ENCODE data around the gene TTC12.
"Not testable (repeated sequence)": the region's sequence is repeated elsewhere in the genome, so short reads cannot be mapped to it uniquely, and the experiment has no call there.

Gene TTC12

DNA sequence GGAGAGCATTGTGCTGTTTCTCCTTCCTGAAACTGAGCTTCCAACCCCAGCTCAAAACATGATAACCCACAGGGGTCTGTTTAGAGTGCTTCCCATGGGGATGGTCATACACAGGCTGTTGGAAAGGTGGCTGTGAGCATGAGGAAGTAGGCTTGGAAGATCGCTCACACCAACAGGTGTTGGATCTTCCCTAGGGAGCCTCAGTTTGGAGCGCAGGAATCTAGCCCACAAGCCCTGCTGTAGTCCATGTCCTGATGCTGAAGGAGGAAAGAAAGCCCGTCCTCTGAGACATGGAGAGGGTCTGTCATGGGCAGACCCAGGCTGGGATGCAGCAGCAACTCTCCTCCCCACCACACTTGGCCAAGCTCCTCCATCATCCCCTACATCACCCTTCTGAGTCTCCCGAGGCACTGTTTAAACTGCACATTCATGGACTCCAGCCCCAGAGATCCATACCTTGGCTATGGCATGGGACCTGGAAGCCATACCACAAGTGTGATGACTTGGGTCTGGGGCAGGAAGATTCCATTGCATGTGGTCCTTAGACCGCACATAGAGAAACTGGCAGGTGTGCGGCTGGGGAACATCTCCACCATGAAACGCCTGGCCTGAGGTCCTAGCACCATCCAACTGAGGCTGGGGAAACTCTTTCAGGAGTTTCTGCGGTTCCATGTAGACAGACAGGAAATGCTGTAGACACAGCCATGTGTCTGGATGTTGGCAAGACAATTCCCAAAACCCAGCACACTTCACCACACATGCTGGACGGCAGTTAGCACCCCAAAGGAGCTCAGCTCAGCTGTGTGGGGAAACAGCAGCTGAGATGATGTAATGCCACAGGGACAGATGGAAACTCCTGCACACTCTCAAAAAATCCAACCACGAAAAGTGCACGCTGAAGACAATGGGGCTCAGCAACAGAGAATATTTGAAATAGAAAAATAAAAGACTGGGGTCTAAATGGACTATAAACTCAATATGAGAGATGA lies 27.6 kb upstream of the TTC12 start:
- DNase-seq: no peak

DNA sequence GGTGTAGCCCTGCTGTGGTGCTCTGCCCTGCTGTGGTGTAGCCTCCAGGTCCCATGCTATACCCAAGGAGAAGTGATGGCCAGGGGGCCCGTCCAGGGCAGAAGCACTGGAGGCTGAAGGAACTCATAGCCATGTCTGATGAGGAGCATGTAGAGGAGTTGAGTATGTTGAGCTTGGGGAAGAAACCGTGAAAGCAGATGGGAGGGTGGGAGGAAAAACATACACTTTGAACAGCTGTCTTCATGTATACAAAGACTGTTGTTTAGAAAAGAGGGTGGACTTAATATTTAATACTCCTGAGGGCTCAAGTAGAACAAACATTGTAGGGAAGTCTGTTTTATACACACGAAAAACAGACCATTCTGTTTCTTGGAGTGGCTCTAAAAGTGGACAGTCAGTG lies 26.6 kb upstream of the TTC12 start:
- DNase-seq: no peak

DNA sequence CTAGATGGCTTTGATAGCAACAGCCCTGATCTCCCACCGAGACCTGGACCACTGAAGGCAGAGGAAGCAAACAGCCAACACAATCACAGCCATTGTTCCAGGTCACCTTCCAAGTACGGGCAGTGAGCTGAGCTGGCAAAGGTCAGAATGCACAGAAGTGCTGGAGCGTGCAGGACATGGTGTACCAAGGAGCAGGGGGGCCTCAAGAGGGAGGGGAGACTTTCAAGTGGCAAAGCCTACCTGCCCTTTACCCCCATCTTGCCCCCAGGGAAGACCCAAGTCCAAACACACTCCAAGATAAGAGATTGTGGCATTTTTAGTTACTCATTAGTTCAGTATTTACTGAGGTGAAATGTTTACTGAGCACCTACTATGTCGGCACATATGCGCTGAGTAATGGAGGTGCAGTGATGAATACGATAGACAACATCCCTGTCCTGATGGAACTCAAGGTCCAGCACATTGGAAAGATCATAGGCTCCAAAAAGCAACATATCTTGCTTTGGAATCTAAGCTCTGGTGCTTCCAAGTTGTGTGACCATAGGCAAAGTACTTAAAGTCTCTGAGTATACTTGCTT lies 26.0 kb upstream of the TTC12 start:
- no peak for DNase-seq

DNA sequence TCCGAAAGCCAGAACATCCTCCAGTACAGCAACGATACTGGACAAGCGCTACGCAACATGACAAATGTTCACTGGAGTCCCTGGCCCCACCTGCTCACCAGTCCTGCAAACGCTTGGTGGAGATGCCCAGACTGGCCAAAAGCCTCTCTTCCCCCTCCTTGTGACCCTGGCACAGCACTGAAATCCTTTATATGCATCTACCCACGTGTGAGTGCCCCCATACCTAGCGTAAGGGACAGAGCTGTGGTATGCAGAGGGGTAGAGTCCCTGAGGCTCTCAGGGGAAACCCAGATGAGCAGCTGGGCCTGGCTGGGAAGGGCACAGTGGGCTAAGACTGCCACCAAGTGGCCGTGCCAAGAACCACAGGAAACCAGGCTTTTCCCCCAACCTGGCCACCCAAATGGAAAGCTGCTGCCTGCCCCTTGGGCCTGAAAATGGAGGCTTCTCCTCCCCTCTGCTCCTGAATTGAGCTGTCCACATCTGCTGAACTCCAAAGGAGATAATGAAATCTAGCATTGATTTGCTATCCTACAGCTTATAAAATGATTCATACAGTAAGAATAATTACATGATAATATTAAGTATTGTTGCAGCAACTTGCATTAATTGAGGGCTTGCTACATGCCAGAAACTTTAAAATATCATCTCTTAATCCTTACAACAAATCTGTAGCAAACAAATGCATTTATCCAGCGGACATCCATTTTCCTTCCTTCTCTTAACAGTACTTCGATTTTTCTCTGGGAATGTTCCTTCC lies 24.8 kb upstream of the TTC12 start:
- peak; percentile 37 to 76 for DNase-seq

DNA sequence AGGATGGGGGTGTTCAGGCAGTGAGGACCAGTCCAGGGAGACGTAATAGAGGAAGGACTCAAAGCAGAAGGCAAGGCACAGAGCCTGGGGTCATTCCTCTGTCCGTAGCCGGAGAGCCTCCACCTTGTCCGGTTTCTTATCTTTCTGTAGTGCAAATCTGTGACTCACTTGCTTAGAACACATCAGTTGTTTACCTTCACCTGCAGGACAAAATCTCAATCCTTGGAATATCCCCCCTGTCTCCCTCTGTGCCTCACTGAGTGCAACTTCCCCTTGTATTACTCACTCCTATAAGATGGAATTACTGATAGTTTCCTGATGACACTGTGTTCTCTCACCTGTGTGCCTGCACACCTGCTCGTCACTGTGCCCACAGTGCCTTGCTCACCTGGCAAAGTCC lies 20.4 kb upstream of the TTC12 start:
- no peak for DNase-seq

DNA sequence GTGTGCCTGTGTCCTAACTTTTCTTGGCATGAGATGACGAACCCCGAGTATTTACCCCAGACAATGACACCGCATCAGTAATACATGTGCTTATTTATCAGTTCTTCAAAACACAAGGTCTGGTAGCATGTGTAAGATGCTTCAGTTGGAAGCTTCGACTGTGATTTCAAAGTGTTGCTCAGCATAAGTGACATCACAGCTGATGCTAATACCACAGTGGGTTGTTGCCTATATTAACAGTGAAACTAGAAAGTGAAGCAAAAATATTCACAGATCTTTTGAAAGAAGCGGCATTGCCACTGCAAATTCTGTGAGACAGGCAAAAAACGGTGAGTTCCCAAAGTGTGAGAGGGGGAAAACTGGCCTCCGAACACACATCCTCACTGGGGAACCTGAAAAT lies 18.4 kb upstream of the TTC12 start:
- no peak for DNase-seq

DNA sequence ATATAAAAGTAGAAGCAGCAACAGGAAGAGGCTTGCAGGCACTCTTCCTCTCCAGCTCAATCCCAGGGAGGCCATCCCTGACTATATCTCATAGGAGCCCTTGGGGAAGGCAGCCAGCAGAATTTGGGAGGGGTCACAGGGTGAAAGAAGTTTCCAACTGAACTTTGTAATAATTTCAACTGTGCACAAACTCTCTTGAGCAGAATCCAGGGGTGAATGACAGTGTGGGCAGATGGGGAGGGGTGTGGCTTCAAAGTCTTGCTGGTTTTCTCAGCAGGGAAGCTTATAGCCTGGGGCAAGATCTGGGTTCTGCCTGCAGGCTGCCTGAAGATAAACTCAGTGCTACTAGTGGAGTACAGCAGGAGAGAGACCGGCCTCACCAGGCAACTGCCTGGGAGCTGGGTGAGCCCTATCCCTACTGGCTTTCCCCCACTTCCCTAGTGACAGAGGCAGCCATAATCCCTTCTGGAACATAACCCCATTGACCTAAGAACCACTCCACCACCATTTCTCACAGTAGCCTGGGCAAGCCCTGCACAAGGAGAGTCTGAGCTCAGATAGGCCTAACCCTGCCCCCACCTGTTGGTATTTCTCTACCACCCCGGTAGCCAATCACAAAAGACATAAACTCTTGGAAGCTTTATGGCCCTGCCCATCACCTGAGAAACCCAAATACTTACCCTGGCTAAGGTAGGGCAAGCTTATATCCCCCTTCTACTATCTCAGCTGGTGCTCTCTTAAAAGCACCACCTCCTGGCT lies 17.8 kb upstream of the TTC12 start:
- DNase-seq: no peak

DNA sequence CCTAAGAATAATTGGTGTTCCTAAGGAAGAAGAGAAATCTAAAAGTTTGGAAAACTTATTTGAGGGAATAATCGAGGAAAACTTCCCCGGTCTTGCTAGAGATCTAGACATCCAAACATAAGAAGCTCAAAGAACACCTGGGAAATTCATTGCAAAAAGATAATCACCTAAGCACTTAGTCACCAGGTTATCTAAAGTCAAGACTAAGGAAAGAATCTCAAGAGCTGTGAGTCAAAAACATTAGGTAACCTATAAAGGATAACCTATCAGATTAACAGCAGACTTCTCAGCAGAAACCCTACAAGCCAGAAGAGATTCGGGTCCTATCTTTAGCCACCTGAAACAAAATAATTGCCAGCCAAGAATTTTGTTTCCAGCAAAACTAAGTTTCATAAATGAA lies 15.9 kb upstream of the TTC12 start:
- not testable (repeated sequence) for DNase-seq

DNA sequence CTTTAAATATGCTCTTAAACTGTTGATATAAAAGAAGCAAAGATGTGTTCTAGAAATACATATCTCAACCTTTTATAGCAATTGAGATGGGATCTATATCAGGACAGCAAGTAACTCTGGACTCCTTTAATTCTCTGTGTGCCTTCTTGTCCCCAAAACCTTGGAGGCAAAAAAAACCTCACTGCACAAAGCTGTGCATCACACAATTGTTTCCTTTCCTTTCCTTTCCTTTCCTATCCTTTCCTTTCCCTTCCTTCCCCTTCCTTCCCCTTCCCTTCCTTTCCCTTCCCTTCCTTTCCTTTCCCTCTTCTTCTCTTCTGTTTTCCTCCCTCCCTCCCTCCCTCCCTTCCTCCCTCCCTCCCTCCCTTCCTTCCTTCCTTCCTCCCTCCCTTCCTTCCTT lies 9.5 kb upstream of the TTC12 start:
- DNase-seq: no peak

DNA sequence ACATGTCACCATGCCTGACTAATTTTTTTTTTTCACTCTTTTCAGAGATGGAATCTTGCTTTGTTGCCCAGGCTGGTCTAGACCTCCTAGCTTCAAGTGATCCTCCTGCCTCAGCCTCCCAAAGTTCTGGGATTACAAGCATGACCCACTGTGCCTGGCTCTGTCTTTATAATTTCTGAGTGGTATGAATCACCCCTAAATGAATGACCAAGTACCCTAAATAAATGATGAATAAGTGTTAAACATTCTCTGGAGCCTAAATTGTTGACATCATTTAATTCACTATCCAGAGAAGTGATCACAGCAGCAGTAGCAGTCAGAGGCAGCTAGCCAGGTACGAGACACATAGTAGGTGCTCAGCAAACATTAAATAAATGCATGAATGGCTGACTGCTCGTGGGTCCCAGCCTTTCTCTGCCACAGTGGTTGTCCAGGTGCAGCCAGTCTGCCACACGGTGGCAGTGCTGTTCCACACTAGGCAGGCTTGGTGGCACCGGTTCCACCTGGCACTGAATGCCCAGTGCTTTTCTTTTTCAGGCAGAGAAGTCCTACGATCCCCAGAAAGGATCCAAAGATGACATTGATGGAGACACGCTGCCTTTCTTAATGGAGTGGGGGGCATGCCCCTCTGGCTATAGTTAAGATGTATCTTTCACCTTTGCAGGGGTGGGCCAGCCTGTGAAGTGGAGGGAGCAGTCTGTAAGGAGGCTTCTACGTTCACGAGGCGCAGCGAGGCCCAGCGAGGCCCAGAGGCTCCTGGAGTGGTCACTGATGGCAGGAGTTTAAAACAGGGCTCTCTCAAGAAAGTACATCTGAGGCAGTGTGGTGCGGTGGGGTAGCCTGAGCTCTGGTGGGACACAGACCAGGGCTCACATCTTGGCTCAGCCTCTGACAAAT lies 8.7 kb upstream of the TTC12 start:
- peak; percentile 18 to 83 for DNase-seq

DNA sequence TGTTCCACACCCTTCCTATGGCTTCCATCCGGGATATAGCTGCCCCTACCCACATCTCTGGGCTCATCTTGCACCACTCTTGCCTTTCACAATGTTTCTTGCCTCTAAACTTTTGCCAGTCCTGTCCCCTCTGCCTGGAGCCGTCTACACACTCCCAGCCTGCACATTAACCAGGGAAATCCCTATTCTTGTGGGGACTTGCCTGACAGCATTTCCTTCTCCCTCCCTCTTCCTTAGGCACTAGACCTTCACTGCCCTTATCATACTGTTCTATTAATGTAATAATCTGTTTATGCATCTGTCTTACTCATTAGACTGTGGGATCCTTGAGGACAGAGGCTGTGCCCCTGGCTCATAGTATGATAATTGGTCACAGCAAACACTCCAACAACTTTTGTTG lies 5.8 kb upstream of the TTC12 start:
- DNase-seq: no peak

DNA sequence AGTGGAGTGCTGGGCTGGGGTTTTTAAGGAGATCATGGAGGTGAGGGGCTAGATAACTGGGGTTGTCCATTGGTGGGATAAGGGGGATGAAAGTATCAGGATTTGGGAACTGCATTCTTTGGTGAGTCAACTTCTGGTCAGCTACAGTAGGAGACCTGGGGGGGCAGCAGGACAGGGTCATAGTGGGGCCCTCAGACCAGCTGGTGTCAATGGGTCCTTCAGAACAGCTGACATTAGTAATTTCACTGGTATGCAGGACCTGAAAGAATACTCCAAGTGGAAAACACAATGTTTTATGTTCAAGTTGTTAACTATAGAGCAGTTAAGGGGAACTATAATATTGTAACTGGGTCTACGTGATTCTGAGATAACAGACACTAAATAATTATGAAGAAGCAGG lies 2.8 kb upstream of the TTC12 start:
- DNase-seq: no peak

DNA sequence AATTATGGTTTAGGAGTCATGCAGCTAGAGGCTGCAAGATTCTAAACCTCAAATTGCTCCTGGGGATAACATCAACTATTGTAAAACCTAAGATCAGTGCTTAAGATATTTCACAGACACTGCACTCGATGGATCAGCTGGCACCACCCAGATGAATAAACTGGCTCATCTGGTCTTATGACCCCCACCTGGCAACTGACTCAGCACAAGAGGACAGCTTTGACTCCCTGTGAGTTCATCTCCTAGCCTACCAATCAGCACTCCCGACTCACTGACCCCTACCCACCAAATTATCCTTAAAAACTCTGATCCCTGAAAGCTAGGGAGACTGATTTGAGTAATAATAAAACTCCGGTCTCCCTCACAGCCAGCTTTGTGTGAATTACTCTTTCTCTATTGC lies 782 bp upstream of the TTC12 start:
- DNase-seq: no peak

DNA sequence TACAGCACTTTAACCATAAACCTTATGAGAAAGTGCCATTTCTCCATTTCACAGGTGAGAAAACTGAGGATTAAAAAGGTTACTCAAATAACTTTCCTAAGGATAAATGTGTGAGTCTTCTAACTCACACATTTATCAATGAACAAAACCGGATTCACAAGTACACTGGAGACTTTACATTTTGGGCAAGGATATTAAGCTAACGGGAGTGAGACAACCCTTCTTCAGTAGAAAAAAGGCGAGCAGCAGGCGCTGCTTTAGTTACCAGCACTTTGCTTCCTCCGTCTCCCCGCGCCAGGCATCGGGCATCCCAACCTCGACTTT lies 356 bp upstream of the TTC12 start:
- no peak for DNase-seq

DNA sequence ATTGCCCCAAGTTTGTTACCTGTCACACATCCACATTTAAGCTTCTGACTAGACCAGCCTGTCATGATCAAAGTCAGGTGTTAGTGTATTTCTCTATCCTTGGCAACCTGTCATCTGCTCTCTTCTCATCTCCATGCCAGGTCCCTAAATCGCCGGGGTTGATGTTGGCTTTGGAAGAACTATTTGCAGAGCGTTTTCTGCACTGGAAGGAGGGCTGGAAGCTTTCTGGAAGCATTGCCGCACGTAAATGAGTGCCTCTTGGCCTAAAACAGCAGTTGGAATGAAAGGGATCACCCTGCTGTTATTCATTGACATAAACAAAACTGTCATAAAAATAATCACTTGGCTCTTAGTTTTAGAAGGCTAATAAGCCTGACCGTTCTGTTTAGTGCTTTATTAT lies 1.4 kb downstream of the TTC12 start:
- DNase-seq: no peak

DNA sequence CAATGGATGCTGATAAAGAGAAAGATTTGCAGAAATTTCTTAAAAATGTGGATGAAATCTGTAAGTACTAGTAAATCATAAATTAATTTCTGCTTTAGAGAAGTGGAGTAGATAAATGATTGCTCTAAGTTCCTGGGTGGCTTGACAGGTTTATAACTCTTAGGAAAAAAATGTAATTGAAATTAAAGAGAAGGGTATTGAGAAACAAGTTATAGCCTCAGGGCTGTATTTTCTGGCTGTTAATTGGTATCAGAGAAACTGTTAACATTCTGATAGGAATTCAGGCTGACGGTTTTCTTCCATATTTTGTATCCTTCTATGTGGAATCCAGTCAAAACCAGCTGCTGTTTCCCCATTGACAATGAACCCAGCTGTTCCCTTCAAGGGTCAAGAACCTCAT lies 1.9 kb downstream of the TTC12 start:
- DNase-seq: no peak

DNA sequence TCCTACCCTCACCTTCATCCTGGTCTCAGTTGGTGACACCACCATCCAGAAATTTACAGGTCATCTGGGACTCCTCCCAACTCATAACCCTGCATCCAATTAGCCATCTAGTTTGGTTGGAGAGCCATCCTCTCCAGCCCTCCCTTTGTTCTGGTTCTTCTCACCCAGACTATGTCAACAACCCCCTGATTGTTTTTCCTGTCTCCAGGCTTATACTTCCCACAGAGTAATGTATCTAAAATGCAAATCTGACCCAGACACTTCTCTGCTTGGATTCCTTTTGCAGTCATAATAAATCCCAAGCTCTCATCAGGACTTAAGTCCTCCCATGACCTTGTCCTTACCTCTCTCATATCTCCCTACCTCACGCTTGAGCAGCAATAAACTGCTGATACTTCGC lies 3.0 kb downstream of the TTC12 start:
- DNase-seq: no peak

DNA sequence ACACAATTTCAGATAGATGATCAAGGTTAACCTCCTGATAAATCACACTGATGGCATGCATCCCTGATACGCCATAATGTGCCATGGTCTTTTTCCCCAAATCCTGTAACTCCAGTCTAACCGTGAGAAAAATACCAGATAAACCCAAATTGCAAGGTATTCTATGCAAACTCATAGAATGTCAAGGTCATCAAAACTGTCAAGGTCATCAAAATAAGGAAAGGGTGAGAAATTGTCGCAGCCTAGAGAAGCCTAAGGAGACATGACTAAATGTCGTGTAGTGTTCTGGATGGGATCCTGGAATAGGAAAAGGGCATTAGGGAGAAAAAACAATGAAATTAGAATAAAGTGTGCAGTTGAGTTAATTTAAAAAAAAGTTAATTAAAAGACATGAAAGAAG lies 4.7 kb downstream of the TTC12 start:
- no peak for DNase-seq

DNA sequence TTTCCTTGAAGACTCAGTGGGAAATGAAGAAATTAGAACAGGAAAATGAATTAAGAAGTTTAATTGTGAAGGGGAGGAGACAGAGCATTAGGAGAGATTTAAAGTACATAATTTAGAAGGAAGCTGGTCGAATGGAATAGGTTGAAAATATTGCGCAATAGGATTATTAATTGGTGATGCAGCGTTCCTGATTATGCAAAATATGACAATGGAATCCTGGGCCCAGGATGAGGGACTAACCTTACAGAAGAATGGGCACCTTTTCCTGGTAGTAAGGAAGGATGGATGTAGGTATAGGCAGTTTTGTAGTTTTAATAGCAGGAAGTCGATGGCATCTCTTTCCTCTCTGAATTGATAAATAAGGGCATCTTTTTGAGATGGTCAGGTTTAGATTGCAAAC lies 7.8 kb downstream of the TTC12 start:
- DNase-seq: no peak

DNA sequence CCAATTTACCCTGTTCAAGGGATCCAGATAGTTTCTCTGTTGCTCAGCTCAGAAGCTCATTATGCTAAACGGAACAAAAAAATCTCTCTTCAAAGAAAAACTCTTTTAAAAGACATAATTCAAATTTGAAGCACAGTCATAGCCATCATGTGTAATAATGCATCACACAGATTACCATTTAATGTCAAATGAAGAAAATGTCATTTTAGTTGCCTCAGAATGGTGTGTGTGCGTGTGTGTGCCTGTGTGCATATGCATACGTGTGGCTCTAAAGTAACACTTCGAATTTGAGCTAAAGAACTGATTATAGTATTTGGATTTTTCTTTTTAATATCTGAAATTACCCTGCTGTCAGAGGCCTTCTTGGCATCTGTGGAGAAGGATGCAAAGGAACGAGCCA lies 9.9 kb downstream of the TTC12 start:
- DNase-seq: no peak

DNA sequence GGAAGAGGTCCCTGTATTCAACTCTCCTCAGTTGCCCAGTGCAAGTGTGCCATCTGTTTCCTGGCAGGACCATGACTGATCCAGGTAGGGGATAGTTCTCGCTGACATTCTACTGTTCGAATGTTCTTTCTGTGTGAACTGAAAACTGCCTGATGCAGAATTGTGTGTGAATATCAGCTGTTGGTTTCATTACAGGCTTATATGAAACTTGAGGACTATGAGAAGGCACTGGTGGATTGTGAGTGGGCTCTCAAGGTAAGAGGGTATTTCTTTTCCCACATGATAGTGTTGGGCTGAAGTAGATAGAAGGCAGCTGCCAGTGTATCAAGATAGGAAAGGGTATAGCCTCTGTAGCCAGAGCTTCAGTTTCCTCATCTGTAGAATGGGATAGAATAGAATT lies 15.3 kb downstream of the TTC12 start:
- no peak for DNase-seq

DNA sequence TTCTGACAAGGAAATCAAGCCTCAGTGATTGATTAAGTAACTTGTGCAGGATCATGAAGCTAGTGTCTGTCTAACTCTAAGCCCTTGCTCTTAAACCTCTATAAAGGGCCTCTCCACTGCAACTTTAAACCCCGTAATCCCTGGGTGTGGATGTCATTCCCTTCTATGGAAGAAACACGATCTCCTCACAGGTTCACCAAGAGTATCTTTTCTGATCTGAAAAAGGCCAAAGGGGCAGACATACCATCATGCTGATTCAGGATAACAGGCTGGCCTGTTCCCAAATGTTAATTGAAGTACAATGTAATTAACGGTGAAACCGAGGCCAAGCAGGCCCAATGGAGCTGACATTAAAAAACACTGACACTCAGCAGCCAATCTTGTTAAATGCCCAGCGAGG lies 17.1 kb downstream of the TTC12 start:
- no peak for DNase-seq

Measured in NCI-H446 (cell line).